Measurements from ENCODE around the gene GMPPA. TPM values are rescaled to one million over a fixed set of nuclear protein-coding genes. Genes with fewer than 3 reads are reported as not detected.

GMPPA gene
- total RNA-seq, 2 experiments from 2014 or later, result 37.5 to 40.5 TPM

DNA sequence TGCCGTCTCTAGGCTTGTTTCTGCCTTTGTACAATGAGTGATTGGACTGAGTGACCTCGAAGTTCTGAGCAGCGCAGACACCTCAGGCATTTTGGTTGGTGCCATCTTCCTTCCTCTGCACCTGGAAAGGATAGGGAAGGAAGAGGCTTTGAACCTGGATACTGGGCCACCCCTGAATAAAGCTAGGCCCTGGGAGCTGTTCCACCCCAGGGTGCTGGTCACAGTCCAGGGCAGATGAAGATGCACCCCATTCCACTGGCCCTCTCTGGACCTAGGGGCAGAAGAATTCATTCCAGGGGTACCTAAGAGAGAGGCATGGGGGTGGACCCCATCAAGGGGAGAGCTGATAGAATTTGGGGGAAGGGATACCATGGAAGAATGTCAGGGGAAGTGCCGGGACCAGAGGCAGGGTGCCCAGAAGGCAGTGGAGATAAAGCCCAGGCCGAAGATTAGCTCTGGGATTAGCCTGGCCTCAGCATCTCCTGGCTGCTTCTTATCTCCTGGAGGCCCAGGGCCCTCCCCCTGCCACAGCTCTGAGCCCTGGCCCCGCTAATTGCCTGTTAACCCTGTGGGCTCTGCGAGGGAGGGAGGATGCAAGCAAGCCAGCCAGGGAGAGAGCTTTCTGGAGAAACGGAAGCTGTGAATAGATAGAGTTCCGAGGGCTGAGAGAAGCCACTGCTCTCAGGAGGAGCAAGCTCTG lies 27.0 kb downstream of the GMPPA start:
- ChIA-PET POLR2A (no interaction called here), CTCF (interaction anchor here (1.0 to 7.3 kb wide), 2 partner anchors 31 to 41 kb away, joined by 3 to 112 read pairs; partner anchors contain the start of gene GMPPA)

DNA sequence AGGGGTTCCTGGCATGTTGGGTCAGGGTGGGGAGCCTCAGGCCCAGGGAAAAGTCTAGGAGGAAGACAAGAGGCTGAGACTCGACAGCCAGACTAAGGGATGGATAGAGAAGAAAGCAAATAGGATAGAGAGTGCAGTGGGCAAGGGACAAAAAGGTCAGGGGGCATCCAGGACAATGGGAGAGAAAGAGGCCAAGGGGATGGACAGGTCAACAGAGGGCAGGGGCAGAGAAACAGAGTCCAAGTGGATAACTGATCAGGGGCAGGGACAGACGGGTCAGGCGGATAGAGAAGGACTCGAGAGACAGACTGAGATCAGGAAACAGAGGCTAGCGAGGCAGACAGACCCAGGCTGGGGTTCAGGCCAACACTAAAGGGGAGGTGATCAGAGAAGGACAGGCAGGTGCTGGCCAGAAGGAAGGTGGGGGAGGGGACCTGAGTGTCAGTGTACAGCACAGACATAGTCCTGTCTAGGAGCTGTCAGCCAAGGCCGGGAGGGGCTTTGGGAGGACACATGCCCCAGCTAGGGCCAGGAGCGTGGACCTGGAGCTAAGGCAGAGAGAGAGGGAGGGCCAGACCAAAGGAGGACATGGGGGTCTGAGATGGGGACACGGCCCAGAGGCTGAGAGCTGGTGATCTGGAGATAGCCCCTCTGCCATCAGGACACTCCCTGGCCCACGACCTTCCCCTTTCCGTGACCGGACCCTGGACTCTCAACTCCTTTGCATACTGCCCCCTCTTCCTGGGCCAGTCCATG lies 27.8 kb downstream of the GMPPA start:
- POLR2A ChIA-PET, result no interaction called here
- CTCF ChIA-PET, result interaction anchor here (0.5 to 7.3 kb wide), 3 partner anchors 17 to 126 kb away, joined by 3 to 112 read pairs (median 3); partner anchors contain the start of gene GMPPA

DNA sequence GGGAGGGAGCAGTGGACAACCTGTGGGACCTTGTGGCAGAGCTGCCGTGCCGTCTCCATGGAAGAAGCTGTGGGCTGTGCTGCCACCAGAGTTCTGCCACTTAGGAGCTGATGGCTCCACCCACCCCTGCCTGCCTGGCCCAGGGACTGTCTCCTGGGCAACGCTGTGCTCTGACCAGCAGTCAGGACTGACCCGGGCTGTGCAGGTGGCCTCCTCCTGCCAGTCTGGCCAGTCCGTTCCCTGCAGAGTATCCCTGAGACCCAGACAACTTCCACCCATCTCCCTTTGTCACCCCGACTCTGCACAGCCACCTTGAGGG lies 28.3 kb downstream of the GMPPA start:
- POLR2A ChIA-PET, result no interaction called here
- CTCF ChIA-PET, result interaction anchor here (0.5 to 7.3 kb wide), 4 partner anchors 13 to 126 kb away, joined by 3 to 112 read pairs (median 17); partner anchors contain the start of gene GMPPA

DNA sequence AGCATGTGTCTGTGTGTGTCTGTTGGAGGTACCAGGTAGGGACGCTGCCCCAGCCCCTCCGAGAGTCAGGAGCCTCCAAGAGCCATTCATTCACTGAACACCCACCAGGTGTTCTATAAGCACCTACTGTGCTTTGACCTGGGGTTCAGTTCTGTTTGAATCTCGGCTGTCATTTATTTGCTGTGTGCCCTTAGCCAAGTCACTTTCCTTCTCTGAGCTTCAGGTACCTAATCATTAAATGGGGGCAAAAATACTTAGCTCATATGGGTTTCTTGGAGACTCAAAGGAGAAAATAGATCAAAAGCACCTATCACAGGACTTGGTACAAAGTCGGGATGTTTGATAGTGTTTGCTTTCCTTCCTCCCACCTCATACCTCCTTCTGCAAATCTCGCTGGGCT lies 28.8 kb downstream of the GMPPA start:
- POLR2A ChIA-PET, result no interaction called here

DNA sequence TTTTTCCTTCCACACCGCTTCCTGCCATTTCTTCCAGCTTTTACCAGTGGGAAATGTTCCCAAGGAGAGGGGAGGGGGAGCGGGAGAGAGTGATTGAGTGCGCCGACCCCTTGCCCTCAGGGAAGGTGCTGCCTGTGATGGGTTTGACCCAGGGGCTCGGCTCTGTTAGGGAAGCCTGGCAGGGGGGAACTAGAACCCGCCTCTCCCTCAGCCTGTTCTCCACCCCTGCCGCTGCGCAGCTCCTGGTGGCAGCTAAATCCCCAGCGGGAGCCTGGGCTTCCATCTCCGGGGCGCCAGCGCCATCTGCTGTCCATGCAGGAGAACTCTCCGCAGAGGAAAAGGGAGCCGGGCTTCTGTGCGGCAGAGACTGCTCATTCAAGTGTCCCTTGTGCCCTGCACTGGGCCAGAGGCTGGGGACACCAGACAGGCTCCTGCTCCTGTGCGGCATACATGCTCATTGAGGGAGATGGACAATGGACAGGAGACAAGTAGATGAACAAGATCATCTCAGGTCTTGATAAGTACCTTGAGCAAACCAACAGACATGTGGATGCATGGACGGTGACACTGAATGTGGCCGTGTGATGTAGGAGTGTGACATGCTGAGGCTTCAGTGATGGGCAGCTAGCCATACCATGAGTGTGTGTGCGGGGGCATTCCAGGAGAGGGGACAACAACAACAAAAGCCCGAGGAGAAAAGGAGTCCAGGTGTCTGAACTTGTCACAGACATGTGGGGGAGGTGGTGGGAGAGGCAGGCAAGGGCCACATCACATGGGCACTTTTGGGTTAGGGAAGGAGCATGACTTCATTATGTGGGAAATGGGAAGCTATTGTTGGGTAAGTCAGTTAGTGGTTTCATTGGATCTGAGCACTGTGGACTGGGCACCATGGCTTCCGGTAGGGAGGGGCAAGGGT lies 31.6 kb downstream of the GMPPA start:
- ChIA-PET POLR2A (no interaction called here), CTCF (interaction anchor here (0.6 to 7.3 kb wide), 35 partner anchors 8 to 212 kb away, joined by 3 to 112 read pairs (median 5); partner anchors contain the start of genes CHPF, DES, DNPEP and GMPPA)

More for the DNA sequence above, 28.8 kb downstream of the GMPPA start:
- CTCF ChIA-PET, result interaction anchor here (1.1 to 7.3 kb wide), 5 partner anchors 13 to 59 kb away, joined by 3 to 112 read pairs (median 5); partner anchors contain the start of gene GMPPA

DNA sequence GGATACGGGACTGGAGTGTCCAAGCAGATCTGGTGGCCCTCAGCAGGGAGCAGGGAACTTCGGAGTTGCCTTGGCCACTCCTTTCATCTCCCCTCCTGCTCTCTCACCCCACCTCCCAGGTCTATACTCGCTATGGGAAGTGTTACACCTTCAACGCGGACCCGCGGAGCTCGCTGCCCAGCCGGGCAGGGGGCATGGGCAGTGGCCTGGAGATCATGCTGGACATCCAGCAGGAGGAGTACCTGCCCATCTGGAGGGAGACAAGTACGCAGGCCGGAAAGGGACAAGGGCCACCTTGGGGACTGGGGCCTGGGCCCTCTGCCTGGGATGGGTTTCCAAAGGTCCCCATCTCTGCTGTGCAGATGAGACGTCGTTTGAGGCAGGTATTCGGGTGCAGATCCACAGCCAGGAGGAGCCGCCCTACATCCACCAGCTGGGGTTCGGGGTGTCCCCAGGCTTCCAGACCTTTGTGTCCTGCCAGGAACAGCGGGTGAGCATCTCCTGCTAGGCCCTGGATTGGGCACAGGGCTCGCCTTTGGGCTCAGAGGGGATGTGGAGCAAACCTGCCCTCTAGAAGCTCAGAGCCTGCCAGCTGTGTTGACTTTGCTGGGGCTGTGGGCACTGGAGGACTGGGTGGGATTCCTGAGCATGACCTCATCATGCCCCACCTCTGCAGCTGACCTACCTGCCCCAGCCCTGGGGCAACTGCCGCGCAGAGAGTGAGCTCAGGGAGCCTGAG lies 33.1 kb downstream of the GMPPA start:
- ChIA-PET POLR2A (no interaction called here), CTCF (interaction anchor here (0.6 to 7.3 kb wide), 6 partner anchors 8 to 129 kb away, joined by 3 to 112 read pairs (median 20); partner anchors contain the start of genes CHPF, GMPPA and TMEM198)

DNA sequence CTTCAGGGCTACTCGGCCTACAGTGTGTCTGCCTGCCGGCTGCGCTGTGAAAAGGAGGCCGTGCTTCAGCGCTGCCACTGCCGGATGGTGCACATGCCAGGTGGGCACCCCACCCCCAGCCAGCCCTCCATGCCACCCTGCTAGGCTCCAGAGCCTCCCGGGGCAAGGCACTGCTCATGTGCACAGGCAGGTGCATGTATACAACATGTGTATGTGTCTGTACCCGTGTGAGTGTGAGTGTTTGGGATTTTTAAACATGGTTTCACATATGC lies 33.6 kb downstream of the GMPPA start:
- CTCF ChIA-PET, result interaction anchor here (0.6 to 7.3 kb wide), 5 partner anchors 8 to 129 kb away, joined by 3 to 112 read pairs (median 31); partner anchors contain the start of gene GMPPA

DNA sequence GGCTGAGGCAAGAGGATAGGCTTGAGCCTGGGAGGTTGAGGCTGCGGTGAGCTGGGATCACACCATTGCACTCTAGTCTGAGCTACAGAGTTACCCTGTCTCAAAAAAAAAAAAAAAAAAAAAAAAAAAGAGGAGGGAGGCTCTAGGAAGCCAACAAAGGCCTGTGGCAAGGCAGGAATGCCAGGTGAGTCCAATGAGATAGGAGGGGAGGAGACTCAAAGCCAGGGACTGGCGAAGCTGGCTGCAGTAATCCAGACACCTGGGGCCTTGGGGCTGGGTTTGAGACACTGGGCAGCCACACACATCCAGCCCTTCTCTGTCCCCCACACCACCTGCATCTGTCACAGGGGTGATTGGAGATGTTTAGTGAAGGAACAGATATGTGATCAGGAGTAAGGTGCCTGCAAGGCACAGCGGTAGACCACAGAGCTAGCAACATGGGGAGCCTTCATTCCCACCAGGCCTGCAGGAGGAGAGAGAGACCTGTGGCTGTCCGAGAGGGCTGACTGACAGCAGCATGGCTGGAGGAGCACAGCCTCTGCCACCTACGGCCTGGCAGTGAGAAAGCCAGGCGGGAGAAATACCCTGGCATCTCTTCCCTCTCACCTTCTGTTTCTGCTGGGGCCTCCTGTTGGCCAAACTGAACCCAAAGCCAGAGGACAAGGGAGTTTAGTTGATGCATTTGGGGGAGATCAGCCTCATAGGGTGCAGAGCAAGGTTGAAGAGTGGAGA lies 35.4 kb downstream of the GMPPA start:
- POLR2A ChIA-PET, result no interaction called here
- CTCF ChIA-PET, result interaction anchor here (1.2 to 5.7 kb wide), 4 partner anchors 24 to 131 kb away, joined by 3 to 58 read pairs (median 4); no protein-coding TSS in a partner anchor

More for the DNA sequence above, 33.6 kb downstream of the GMPPA start:
- POLR2A ChIA-PET, result no interaction called here

DNA sequence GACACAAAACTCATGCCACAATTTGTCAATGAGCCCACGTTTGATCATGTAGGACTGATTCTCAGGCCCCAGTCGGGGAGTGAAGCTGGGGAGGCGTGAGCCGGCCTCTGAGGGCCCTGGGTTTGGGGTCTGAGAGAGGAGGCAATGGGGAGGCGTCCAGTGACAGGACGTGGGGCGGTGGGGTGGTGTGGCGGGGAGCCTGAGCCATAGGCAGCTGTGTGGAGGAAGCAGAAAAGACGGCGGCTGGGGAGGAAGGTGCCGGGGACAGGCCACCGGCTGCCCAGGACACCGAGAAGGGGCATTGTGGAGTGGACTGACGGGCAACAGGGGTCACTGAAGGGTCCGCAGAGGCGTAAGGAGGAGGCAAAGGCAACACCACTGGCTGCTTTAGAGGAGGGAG lies 37.7 kb downstream of the GMPPA start:
- CTCF ChIA-PET, result interaction anchor here (1.7 to 1.9 kb wide), 2 partner anchors 41 to 60 kb away, joined by 3 to 5 read pairs; a partner anchor contains a TSS
- POLR2A ChIA-PET, result no interaction called here

DNA sequence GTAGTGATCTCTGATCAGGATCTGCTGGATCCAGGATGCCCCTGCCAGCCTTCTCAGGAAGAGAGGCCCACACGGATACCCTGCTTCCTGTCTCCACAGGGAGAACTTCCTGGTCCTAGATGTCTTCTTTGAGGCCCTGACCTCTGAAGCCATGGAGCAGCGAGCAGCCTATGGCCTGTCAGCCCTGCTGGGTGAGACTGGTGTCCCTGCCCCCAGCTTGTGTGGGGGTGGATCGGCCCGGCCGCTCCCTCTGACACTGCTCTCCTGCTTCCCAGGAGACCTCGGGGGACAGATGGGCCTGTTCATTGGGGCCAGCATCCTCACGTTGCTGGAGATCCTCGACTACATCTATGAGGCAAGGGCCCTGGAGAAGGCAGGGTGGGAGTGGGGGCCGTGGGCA lies 38.3 kb downstream of the GMPPA start:
- ChIA-PET CTCF (interaction anchor here (1.3 to 1.9 kb wide), 3 partner anchors 42 to 135 kb away, joined by 3 to 5 read pairs (median 4); a partner anchor contains a TSS), POLR2A (no interaction called here)

DNA sequence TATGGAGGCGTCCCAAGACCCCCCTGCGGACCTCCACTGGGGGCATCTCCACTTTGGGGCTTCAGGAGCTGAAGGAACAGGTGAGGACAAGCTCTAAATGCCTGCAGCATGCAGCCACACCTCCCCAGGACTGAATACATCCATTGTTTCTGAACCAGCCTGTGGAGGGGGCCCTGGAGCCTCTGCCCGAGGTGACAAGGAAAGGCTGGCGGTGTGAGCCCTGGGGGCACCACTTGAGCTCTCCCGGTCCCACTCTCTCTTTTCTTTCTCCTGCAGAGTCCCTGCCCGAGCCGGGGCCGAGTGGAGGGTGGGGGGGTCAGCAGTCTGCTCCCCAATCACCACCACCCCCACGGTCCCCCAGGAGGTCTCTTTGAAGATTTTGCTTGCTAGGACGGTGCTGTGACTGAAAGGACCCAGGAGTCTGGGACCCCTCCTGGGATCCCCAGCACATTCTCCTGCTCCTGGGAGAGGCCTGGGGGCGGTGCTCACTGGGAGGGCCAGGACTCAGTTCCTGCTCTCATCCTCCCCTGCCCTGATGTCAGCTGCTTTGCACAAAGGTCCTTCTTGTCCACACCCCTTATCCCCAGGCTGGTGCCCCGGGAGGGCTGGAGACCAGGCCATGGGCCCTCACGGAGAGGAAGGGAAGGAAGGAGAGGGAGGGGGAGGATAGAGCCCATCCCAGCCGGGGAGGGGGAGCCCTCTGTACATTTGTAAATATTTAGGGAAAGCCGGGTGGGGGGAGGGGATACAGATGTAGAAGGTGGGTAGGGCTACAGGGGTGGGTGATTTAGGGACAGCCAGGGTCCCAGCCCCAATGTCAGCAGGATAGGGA lies 39.2 kb downstream of the GMPPA start:
- ChIA-PET POLR2A (no interaction called here), CTCF (interaction anchor here (1.3 to 1.9 kb wide), 2 partner anchors 43 to 136 kb away, joined by 4 to 5 read pairs; a partner anchor contains a TSS)

DNA sequence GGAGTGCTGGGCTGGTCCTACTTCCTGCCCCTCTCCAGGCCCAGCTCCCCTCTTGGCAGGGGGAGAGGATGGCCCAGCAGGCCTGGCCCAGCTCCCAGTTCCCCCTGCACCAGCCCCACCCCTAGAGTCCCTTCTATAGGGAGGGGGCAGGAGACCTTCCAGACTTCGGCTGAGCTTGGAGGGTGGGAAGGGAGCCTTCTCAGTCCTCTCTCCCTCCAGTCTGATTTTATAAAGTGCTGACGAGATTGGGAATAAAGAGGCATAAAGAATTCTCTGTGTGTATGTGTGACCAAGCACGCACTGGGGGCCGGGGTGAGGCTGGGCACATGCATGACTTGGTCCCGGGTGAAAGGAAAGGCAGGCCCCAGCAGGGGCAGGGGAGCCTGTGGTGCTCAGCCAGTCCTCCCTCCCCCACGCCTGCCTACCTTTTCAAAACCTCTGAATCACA lies 39.8 kb downstream of the GMPPA start:
- ChIA-PET CTCF (interaction anchor here (3.5 to 3.7 kb wide), 2 partner anchors 9 to 104 kb away, joined by 14 to 31 read pairs; no protein-coding TSS in a partner anchor), POLR2A (no interaction called here)

DNA sequence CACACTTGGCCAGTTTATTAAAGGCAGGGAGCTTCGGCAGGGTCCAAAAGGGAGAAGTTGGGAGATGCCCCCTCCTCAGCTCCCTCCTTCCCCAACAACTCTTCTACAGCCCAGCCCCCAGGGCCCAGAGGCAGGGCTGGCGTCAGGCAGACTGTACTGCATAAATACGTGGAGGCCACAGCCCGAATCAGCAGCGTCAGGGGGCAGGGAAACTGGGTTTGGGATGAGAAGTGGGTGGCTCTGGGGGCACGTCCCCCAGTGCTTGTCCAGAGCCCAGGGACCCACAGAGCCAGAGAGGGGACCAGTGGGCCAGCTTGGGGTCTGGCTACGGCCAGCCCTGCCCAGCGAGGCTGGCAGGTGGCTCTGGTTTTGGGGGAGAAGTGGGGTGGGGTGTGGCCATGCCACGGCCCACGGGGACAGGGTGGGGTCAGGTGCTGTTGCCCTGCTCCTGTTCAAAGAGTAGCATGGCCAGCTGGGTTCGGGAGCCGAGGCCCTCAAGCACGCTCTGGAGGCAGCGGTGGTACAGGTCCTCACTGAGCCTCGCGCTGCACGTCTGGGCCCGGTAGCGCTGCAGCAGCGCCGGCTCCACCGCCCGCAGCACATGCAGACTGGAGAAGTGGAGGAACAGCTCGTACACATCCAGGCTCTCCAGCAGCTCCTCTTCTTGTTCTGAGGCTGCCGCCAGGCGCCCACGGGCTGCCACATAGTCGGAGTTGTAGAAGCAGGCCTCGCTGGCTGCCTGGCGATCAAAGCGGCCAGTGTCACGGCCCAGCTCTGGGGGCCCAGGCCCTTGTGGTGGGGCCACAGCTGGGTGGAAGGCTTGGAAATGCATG lies 40.5 kb downstream of the GMPPA start:
- ChIA-PET CTCF (interaction anchor here (1.2 to 3.7 kb wide), 4 partner anchors 9 to 150 kb away, joined by 3 to 31 read pairs (median 14); a partner anchor contains a TSS), POLR2A (no interaction called here)

DNA sequence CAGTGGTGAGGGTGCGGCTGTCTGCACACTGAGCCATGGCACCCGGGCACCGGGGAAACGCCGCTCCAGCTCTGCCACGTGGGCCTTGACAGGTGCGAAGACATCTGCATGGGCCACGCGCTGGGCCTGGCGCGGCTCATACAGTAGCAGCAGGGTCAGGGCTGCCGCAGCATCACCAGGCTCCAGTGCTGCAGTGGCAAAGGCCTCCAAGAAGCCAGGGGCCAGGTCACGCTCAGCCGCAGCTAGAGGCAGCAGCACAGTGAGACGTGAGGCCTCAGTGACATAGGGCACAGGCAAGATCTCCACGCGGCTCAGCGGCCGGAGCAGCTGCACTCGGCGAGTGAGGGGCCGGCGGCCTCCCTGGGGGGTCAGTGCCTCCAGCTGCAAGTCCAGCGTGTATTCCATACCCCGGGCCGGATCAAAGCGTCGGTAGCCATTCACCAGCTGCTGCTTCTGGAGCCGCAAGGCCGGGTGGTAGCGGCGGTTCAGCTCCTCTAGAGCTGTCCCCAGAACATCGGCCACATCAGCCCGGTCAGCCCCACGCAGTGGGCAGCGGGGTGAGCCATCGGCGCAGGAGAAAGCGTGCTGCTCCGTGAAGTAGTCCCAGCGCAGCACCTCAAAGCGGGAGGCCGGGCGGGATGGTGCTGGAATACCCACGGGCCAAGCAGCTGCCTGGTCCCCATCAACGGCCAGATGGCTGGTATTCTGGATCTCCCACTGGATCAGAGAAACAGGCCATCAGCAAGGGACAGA lies 41.4 kb downstream of the GMPPA start:
- ChIA-PET POLR2A (no interaction called here), CTCF (interaction anchor here (1.1 to 3.7 kb wide), 7 partner anchors 10 to 149 kb away, joined by 3 to 31 read pairs (median 8); a partner anchor contains a TSS)

DNA sequence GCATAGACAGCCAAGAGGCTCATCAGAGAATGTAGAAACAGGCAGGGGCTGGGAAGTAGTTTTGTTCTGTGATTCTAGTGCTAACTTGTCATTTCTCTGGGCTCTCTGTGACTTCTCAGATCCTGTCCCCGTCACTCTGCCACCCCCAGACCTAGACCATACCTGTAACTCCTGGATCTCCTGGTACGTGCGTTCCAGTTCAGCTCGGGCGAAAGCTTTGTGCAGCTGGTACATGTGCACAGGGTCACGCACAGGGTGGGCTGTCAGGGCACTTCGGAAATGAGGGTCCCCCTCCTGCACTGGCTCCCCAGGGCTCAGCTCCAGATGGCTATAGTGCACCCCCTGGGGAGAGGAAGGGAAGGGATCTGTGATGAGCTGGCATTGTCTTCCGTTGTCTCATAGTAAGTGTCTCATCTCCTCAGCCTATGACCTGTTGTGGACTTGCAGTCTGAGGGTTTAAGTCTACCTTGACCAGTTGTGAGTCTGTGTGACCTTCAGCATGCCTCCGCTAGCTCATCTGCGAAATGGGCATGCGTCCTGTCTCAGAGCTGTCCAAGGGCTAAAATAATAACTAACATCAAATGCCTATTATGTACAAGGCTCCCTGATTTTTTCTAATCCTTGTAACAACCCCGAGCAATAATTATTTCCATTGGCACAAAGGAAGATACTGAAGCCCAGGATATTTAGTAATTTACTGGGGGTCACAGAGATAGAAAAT lies 42.3 kb downstream of the GMPPA start:
- POLR2A ChIA-PET, result no interaction called here
- CTCF ChIA-PET, result interaction anchor here (0.6 to 3.7 kb wide), 22 partner anchors 11 to 152 kb away, joined by 3 to 31 read pairs (median 4); partner anchors contain the start of genes INHA, OBSL1 and STK11IP

Data from activated CD8-positive, alpha-beta memory T cell treated with anti-CD3 and anti-CD28 coated beads for 36 hours (primary cell).